ENCODE data around the gene URB1. TPM values are rescaled to one million over a fixed set of nuclear protein-coding genes. Genes with fewer than 3 reads are reported as not detected.
"Not testable (repeated sequence)": the region's sequence is repeated elsewhere in the genome, so short reads cannot be mapped to it uniquely, and the experiment has no call there.

Gene URB1
- polyA plus RNA-seq, 2 of the 4 experiments (the other 2 are of a cell fraction), result 8.7 to 10.1 TPM

DNA sequence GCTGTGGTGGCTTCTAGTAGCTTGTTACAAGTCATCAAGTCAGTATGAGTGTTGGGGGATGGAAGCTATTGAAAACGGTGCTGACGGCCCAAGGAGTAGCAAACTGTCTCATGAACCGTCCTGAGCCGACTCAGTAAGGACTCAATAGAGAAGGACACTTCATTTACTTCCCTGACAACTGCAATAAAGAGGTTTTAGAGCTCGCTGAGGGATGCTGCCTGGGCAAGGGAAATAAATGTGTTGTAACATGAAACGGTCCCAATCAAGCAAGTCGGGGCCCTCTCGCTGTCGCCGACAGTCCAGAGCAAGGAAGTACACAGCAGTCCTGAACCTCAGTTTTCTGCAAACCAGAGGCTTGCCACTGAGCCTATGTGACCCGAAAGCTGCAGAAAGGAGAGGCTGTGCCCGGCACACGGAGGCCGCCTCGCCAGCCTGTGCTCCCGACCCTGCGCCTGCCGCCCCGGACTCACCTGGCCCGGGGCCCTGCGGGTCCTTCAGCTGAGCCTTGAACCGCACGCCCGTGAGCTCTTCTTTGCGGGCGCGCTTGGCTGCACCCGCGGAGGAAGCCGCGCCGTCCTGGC is 423 bp downstream of the URB1 start:
- FAIRE-seq, result no peak

DNA sequence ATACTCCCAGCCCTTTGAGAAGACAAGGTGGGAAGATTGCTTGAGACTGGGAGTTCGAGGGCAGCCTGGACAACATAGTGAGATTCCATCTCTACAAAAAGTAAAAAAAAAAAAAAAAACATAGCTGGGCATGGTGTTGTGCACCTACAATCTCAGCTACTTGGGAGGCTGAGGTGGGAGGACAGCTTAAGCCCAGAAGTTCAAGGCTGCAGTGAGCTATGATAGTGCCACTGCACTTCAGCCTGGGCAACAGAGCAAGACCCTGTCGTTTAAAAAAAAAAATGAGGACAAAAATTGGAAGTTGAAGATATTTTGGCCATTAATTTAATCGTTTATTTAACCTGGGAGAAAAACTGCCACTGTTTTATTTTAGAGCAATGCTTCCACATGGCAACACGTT is 1.1 kb downstream of the URB1 start:
- H3K4me2 ChIP-seq, result peak overlapping the region; percentile 95
- 19% methylated on average over 4 of the region's 4 CpGs for WGBS (ENCODE audit: missing lambda C conversion rate)
- ATAC-seq, result no peak
- peak overlapping the region; percentile 75 to 97 for H3K27ac ChIP-seq
- TF ChIP-seq SMC3 (IDR thresholded peaks at IDR 0.05) (no peak), TFCP2L1 (CRISPR knock-in tag; IDR thresholded peaks at IDR 0.05) (no peak), KDM5A (IDR thresholded peaks at IDR 0.05) (no peak)
- TF ChIP-seq, protein P1, sequence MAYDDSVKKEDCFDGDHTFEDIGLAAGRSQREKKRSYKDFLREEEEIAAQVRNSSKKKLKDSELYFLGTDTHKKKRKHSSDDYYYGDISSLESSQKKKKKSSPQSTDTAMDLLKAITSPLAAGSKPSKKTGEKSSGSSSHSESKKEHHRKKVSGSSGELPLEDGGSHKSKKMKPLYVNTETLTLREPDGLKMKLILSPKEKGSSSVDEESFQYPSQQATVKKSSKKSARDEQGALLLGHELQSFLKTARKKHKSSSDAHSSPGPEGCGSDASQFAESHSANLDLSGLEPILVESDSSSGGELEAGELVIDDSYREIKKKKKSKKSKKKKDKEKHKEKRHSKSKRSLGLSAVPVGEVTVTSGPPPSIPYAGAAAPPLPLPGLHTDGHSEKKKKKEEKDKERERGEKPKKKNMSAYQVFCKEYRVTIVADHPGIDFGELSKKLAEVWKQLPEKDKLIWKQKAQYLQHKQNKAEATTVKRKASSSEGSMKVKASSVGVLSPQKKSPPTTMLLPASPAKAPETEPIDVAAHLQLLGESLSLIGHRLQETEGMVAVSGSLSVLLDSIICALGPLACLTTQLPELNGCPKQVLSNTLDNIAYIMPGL (CRISPR knock-in tag; IDR thresholded peaks at IDR 0.05; ENCODE audit: borderline replicate concordance), result no peak
- H3K9me3 ChIP-seq, result no peaks in the 10 kb centered on the region
- peaks cover 37% of the 10 kb centered on the region for H3K4me1 ChIP-seq
- CTCF ChIA-PET, result interaction anchor here (0.6 to 1.2 kb wide), 6 partner anchors 10 to 1255 kb away, joined by 3 to 8 read pairs (median 3); no protein-coding TSS in a partner anchor
- no peak for DNase-seq (ENCODE audit: low read depth in 1 of 2, low spot score in 1 of 2)
- FAIRE-seq, result no peak
- POLR2A ChIA-PET, result interaction anchor here (1.4 kb wide), 1 partner anchor 9 kb away, joined by 5 read pairs; no protein-coding TSS in a partner anchor
- peak overlapping the region; percentile 100 for H3K4me3 ChIP-seq

More for the DNA sequence above, 423 bp downstream of the URB1 start:
- Histone ChIP-seq H3K27ac (peak overlapping the region; percentile 75 to 97), H3K4me2 (peak overlapping the region; percentile 95), H3K4me3 (peak overlapping the region; percentile 100), H3K9me3 (peaks cover 5% of the 10 kb centered on the region; the same call in 2 of the 3 replicates), H3K4me1 (peaks cover 30% of the 10 kb centered on the region)
- ChIA-PET CTCF (interaction anchor here (0.6 to 1.2 kb wide), 5 partner anchors 9 to 218 kb away, joined by 3 to 8 read pairs (median 3); no protein-coding TSS in a partner anchor), POLR2A (interaction anchor here (1.4 kb wide), 1 partner anchor 10 kb away, joined by 5 read pairs; no protein-coding TSS in a partner anchor)
- ATAC-seq (peak; percentile 60 to 72), DNase-seq (ENCODE audit: low read depth in 1 of 2, low spot score in 1 of 2) (no peak)
- TF ChIP-seq CEBPB (IDR thresholded peaks at IDR 0.05), result no peak
- peak; percentile 36; the same call in 1 of the 2 replicates for TF ChIP-seq KDM5A (IDR thresholded peaks at IDR 0.05)
- WGBS (ENCODE audit: missing lambda C conversion rate), result 2% methylated on average over 11 of the region's 32 CpGs

DNA sequence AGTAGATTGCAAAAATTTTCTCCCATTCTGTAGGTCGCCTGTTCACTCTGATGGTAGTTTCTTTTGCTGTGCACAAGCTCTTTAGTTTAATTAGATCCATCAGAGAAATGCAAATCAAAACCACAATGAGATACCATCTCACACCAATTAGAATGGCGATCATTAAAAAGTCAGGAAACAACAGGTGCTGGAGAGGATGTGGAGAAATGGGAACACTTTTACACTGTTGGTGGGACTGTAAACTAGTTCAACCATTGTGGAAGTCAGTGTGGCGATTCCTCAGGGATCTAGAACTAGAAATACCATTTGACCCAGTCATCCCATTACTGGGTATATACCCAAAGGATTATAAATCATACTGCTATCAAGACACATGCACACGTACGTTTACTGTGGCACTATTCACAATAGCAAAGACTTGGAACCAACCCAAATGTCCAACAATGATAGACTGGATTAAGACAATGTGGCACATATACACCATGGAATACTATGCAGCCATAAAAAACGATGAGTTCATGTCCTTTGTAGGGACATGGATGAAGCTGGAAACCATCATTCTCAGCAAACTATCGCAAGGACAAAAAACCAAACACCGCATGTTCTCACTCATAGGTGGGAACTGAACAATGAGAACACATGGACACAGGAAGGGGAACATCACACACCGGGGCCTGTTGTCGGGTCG is 2.1 kb downstream of the URB1 start:
- H3K27ac ChIP-seq; ATAC-seq; H3K4me3 ChIP-seq; POLR2A ChIA-PET; H3K9me3 ChIP-seq; FAIRE-seq; DNase-seq (ENCODE audit: low read depth in 1 of 2, low spot score in 1 of 2): not testable (repeated sequence)
- peaks cover 47% of the 10 kb centered on the region for H3K4me1 ChIP-seq
- 71% methylated on average over 6 of the region's 11 CpGs for WGBS (ENCODE audit: missing lambda C conversion rate)
- CTCF ChIA-PET, result interaction anchor here (1.4 to 1.8 kb wide), 2 partner anchors 21 to 210 kb away, joined by 3 to 5 read pairs; no protein-coding TSS in a partner anchor
- H3K4me2 ChIP-seq, result peak overlapping the region; percentile 95; the same call in 1 of the 3 replicates

DNA sequence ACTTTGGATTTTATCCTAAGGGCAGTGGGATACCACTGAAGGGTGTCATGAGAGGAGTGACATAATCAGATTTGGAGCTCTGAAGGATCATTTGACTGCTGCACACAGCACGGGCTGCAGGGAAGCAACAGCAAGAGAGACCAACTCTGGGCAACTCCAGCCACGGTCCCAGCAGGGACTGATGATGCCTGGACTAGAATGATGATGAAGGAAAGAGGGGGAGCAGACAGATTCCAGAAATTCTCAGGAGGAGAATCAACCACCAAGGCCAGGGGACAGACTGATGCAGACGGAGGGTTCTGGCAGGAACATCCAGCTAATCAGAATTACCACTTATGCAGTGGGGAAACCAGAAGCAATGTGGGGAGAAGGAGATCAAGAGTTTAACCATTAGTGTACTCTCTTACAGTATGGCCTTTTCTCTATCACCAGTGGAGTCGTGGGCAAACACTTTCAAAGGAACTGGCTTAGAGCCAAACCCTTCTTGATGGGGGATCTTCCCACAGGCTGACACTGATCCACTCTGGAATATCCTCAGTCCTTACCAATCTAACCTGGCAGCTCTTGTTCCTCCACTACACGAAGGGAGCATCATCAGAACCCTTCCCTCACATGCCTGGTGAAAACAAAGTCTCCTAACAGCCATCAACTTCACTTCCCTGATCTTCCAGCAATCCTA is 3.3 kb downstream of the URB1 start:
- H3K4me2 ChIP-seq, result peak overlapping the region; percentile 59
- peaks cover 55% of the 10 kb centered on the region for H3K4me1 ChIP-seq
- DNase-seq (ENCODE audit: low read depth in 1 of 2, low spot score in 1 of 2) (no peak), ATAC-seq (no peak), FAIRE-seq (no peak)
- 75% methylated on average over 5 of the region's 5 CpGs for WGBS (ENCODE audit: missing lambda C conversion rate)
- POLR2A ChIA-PET, result no interaction called here
- H3K9me3 ChIP-seq, result no peaks in the 10 kb centered on the region
- CTCF ChIA-PET, result interaction anchor here (1.4 to 1.8 kb wide), 2 partner anchors 22 to 212 kb away, joined by 3 to 5 read pairs; no protein-coding TSS in a partner anchor
- no peak overlapping the region for H3K4me3 ChIP-seq
- no peak for TF ChIP-seq RFX5 (IDR thresholded peaks at IDR 0.05)
- TF ChIP-seq, protein P2, sequence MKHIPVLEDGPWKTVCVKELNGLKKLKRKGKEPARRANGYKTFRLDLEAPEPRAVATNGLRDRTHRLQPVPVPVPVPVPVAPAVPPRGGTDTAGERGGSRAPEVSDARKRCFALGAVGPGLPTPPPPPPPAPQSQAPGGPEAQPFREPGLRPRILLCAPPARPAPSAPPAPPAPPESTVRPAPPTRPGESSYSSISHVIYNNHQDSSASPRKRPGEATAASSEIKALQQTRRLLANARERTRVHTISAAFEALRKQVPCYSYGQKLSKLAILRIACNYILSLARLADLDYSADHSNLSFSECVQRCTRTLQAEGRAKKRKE (CRISPR knock-in tag; IDR thresholded peaks at IDR 0.05; ENCODE audit: low read depth), result no peak
- no peak for TF ChIP-seq FOSB (CRISPR knock-in tag; IDR thresholded peaks at IDR 0.05)
- TF ChIP-seq, protein P1 (CRISPR knock-in tag; IDR thresholded peaks at IDR 0.05; ENCODE audit: borderline replicate concordance), result no peak
- no peak for TF ChIP-seq HOXB5 (CRISPR knock-in tag; IDR thresholded peaks at IDR 0.05)
- peak overlapping the region in 1 of 2 experiments; percentile 41; a peak in 3 of 6 replicates for H3K27ac ChIP-seq

All from A549 (cell line).